Smooth muscle cell (in vitro differentiated cells): ENCODE measurements around the gene FAM118B. TPM values are rescaled to one million over a fixed set of nuclear protein-coding genes. Genes with fewer than 3 reads are reported as not detected.

Experiments used
- DNase-seq: peaks from one replicate; lab custom pipeline; 2025; ENCODE audit not compliant: unreplicated experiment; lab: John Stamatoyannopoulos, UW
- H2AFZ ChIP-seq: fragments of 200-600 bp; sonication (generic); 2 replicates; pipeline ENCODE4 v1.6.0; 2016; ENCODE audit warnings: antibody characterized with exemption, low read depth, mild to moderate bottlenecking
- H3F3A ChIP-seq: fragments of 200-600 bp; sonication (generic); 2 replicates; pipeline ENCODE4 v1.6.0; 2017; ENCODE audit warnings: antibody characterized with exemption, low read depth
- H3K27ac ChIP-seq: fragments of 200-600 bp; sonication (generic); 2 replicates; pipeline ENCODE4 v1.5.1; 2016; ENCODE audit warnings: low read depth, mild to moderate bottlenecking
- H3K27me3 ChIP-seq: fragments of 200-600 bp; sonication (generic); 2 replicates; pipeline ENCODE4 v1.6.1; 2016; ENCODE audit warnings: low read depth, mild to moderate bottlenecking
- H3K36me3 ChIP-seq: fragments of 200-600 bp; sonication (generic); 2 replicates; pipeline ENCODE4 v1.5.1; 2016; ENCODE audit warnings: low read depth
- H3K4me1 ChIP-seq: fragments of 200-600 bp; sonication (generic); 2 replicates; pipeline ENCODE4 v1.5.1; 2016; ENCODE audit warnings: low read depth
- H3K4me2 ChIP-seq: fragments of 200-600 bp; sonication (generic); 2 replicates; pipeline ENCODE4 v1.6.0; 2016; ENCODE audit warnings: mild to moderate bottlenecking
- H3K4me3 ChIP-seq: fragments of 200-600 bp; sonication (generic); 2 replicates; pipeline ENCODE4 v1.5.1; 2016; ENCODE audit warnings: mild to moderate bottlenecking
- H3K79me2 ChIP-seq: fragments of 200-600 bp; sonication (generic); 2 replicates; pipeline ENCODE4 v1.6.0; 2016; ENCODE audit warnings: low read depth, mild to moderate bottlenecking
- H3K9ac ChIP-seq: fragments of 200-600 bp; sonication (generic); 2 replicates; pipeline ENCODE4 v1.6.0; 2016; ENCODE audit warnings: low read depth
- H3K9me3 ChIP-seq: fragments of 200-600 bp; sonication (generic); replicated peaks from 2 replicates; pipeline ENCODE4 v1.5.1; 2016; ENCODE audit warnings: low read depth
- H4K20me1 ChIP-seq: fragments of 200-600 bp; sonication (generic); 2 replicates; pipeline ENCODE4 v1.6.0; 2016; ENCODE audit warnings: low read depth
- CTCF ChIP-seq: fragments of 200-600 bp; sonication (generic); IDR thresholded peaks from 2 replicates; pipeline ENCODE4 v1.5.1; 2017; ENCODE audit warnings: borderline replicate concordance, mild to moderate bottlenecking, antibody characterized with exemption; ENCODE audit not compliant: insufficient read depth, poor library complexity, severe bottlenecking
- WGBS: methylation state at CpG from one replicate; pipeline ENCODE4 v1.1.7; 2016; ENCODE audit warnings: low lambda C conversion rate; 5-methylcytosine and 5-hydroxymethylcytosine counted together
- polyA plus RNA-seq: library from polyadenylated mRNA; unstranded; fragments of >200 nt; fragmentation: Nextera tagmentation; extraction: Ambion mirVana; gene quantifications from 2 replicates; pipeline ENCODE4 v1.2.1, GENCODE V29; 2016
- total RNA-seq: library from RNA; depleted of rRNA; stranded (reverse); fragments of >200 nt; gene quantifications from 2 replicates; pipeline ENCODE4 v1.2.3, GENCODE V29; 2014

FAM118B gene
- total and polyA plus RNA-seq, 2 experiments from 2014 or later, result 14.3 to 26.1 TPM

GRCh38 chr11:126165757-126166156 is 45.8 kb upstream of the FAM118B start:
- no peak overlapping the region for H3K9ac ChIP-seq
- H3K4me2 ChIP-seq, result no peak overlapping the region
- H4K20me1 ChIP-seq, result no peaks in the 10 kb centered on the region
- H3K36me3 ChIP-seq, result no peaks in the 10 kb centered on the region
- H3F3A ChIP-seq, result no peaks in the 10 kb centered on the region
- no peaks in the 10 kb centered on the region for H3K9me3 ChIP-seq
- DNase-seq, result no peak
- H3K27me3 ChIP-seq, result no peaks in the 10 kb centered on the region
- H3K4me1 ChIP-seq, result peaks cover 36% of the 10 kb centered on the region
- no peak overlapping the region for H2AFZ ChIP-seq
- no peak for TF ChIP-seq CTCF
- no peak overlapping the region for H3K4me3 ChIP-seq
- 79% methylated on average over 10 of the region's 10 CpGs for WGBS
- no peak overlapping the region for H3K27ac ChIP-seq
- no peaks in the 10 kb centered on the region for H3K79me2 ChIP-seq

GRCh38 chr11:126166413-126166812 is 45.2 kb upstream of the FAM118B start:
- 96% methylated on average over 3 of the region's 3 CpGs for WGBS
- H3K4me2 ChIP-seq, result no peak overlapping the region
- no peaks in the 10 kb centered on the region for H3F3A ChIP-seq
- H3K4me3 ChIP-seq, result no peak overlapping the region
- TF ChIP-seq CTCF, result no peak
- no peaks in the 10 kb centered on the region for H3K36me3 ChIP-seq
- no peak overlapping the region for H3K27ac ChIP-seq
- H3K79me2 ChIP-seq, result no peaks in the 10 kb centered on the region
- H3K4me1 ChIP-seq, result peaks cover 31% of the 10 kb centered on the region
- no peak overlapping the region for H2AFZ ChIP-seq
- no peak for DNase-seq
- H4K20me1 ChIP-seq, result no peaks in the 10 kb centered on the region
- no peak overlapping the region for H3K9ac ChIP-seq
- no peaks in the 10 kb centered on the region for H3K27me3 ChIP-seq
- no peaks in the 10 kb centered on the region for H3K9me3 ChIP-seq

GRCh38 chr11:126167488-126167887 is 44.1 kb upstream of the FAM118B start:
- Histone ChIP-seq H3K4me3 (no peak overlapping the region), H3K4me2 (no peak overlapping the region), H3K9ac (no peak overlapping the region), H3K9me3 (no peaks in the 10 kb centered on the region), H3K27me3 (no peaks in the 10 kb centered on the region), H4K20me1 (no peaks in the 10 kb centered on the region), H3K79me2 (no peaks in the 10 kb centered on the region), H2AFZ (no peak overlapping the region), H3K36me3 (no peaks in the 10 kb centered on the region), H3K27ac (no peak overlapping the region), H3F3A (no peaks in the 10 kb centered on the region), H3K4me1 (peaks cover 27% of the 10 kb centered on the region)
- WGBS, result 70% methylated on average over 2 of the region's 2 CpGs
- DNase-seq, result no peak
- TF ChIP-seq CTCF, result no peak

DNA sequence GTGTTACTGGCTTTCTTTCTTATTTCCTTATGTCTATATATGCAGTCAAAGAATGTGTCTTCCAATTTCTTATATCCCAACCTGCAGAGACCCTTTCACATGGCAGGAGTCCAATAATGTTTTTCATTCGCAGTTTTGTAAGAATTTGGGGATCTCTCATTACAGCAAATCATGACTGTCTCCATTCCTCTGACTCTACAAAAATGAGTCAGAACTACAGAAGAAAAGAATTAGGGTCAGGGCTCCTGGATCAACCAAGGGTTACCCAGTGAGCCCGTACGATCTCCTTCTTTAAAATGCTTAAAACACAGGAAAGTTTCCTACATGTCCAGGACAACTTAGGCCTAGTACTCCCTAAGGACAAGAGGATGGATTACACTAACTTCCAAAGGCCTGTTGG is 42.3 kb upstream of the FAM118B start:
- H3F3A ChIP-seq, result no peaks in the 10 kb centered on the region
- no peak overlapping the region for H2AFZ ChIP-seq
- no peaks in the 10 kb centered on the region for H3K9me3 ChIP-seq
- H3K9ac ChIP-seq, result no peak overlapping the region
- H3K79me2 ChIP-seq, result no peaks in the 10 kb centered on the region
- H3K4me2 ChIP-seq, result no peak overlapping the region
- H3K27me3 ChIP-seq, result no peaks in the 10 kb centered on the region
- no peak overlapping the region for H3K4me3 ChIP-seq
- TF ChIP-seq CTCF, result no peak
- no peaks in the 10 kb centered on the region for H3K36me3 ChIP-seq
- H3K4me1 ChIP-seq, result peaks cover 9% of the 10 kb centered on the region
- no peak overlapping the region for H3K27ac ChIP-seq
- no peak for DNase-seq
- H4K20me1 ChIP-seq, result no peaks in the 10 kb centered on the region
- WGBS, result 92% methylated on average over 3 of the region's 3 CpGs
